ENCODE measurements around the gene OR10A3.

OR10A3 gene

GRCh38 chr11:7941146-7941545, 362 bp downstream of the OR10A3 start:
- DNase-seq (ENCODE audit: low read depth in 2 of 3, low spot score in 1 of 3) = no peak

- no peak for DNase-seq (ENCODE audit: low read depth in 2 of 3, low spot score in 1 of 3)
Observed at GRCh38 chr11:7936615-7937014, 4.9 kb downstream of the OR10A3 start.

GRCh38 chr11:7931168-7931567, 10.3 kb downstream of the OR10A3 start, which contains the start of gene OR10A6:
Gene OR10A6, minus strand, starts transcription at chr11:7931268. Its CDS starts 2,606 bp downstream, at chr11:7928662.
- no peak for DNase-seq (ENCODE audit: low read depth in 2 of 3, low spot score in 1 of 3)

GRCh38 chr11:7927635-7928034, 13.9 kb downstream of the OR10A3 start:
- peak in 1 of 3 donors; percentile 1 for DNase-seq (ENCODE audit: low read depth in 2 of 3, low spot score in 1 of 3)

- DNase-seq (ENCODE audit: low read depth in 2 of 3, low spot score in 1 of 3) = no peak
Observed at GRCh38 chr11:7924536-7924935, 17.0 kb downstream of the OR10A3 start.

GRCh38 chr11:7918141-7918540, 23.4 kb downstream of the OR10A3 start:
- DNase-seq (ENCODE audit: low read depth in 2 of 3, low spot score in 1 of 3) = no peak

GRCh38 chr11:7911011-7911410, 30.5 kb downstream of the OR10A3 start:
- no peak for DNase-seq (ENCODE audit: low read depth in 2 of 3, low spot score in 1 of 3)

- DNase-seq (ENCODE audit: low read depth in 2 of 3, low spot score in 1 of 3) = no peak
Observed at GRCh38 chr11:7910286-7910788, 31.2 kb downstream of the OR10A3 start.

- DNase-seq (ENCODE audit: low read depth in 2 of 3, low spot score in 1 of 3) = no peak
Observed at GRCh38 chr11:7909585-7910285, 31.8 kb downstream of the OR10A3 start.

GRCh38 chr11:7907121-7907520, 34.4 kb downstream of the OR10A3 start:
- DNase-seq (ENCODE audit: low read depth in 2 of 3, low spot score in 1 of 3) = no peak

GRCh38 chr11:7906481-7906880, 35.0 kb downstream of the OR10A3 start:
- no peak for DNase-seq (ENCODE audit: low read depth in 2 of 3, low spot score in 1 of 3)

- DNase-seq (ENCODE audit: low read depth in 2 of 3, low spot score in 1 of 3) = no peak
Observed at GRCh38 chr11:7905961-7906429, 35.5 kb downstream of the OR10A3 start.

- no peak for DNase-seq (ENCODE audit: low read depth in 2 of 3, low spot score in 1 of 3)
Observed at GRCh38 chr11:7905549-7905948, 36.0 kb downstream of the OR10A3 start.

GRCh38 chr11:7904917-7905316, 36.6 kb downstream of the OR10A3 start:
- no peak for DNase-seq (ENCODE audit: low read depth in 2 of 3, low spot score in 1 of 3)

GRCh38 chr11:7903940-7904339, 37.6 kb downstream of the OR10A3 start:
- DNase-seq (ENCODE audit: low read depth in 2 of 3, low spot score in 1 of 3) = no peak

GRCh38 chr11:7901319-7901854, 40.1 kb downstream of the OR10A3 start:
- DNase-seq (ENCODE audit: low read depth in 2 of 3, low spot score in 1 of 3) = no peak

GRCh38 chr11:7900686-7901085, 40.8 kb downstream of the OR10A3 start:
- no peak for DNase-seq (ENCODE audit: low read depth in 2 of 3, low spot score in 1 of 3)

- DNase-seq (ENCODE audit: low read depth in 2 of 3, low spot score in 1 of 3) = no peak
Observed at GRCh38 chr11:7899418-7899817, 42.1 kb downstream of the OR10A3 start.

GRCh38 chr11:7898666-7899283, 42.7 kb downstream of the OR10A3 start:
- no peak for DNase-seq (ENCODE audit: low read depth in 2 of 3, low spot score in 1 of 3)

- DNase-seq (ENCODE audit: low read depth in 2 of 3, low spot score in 1 of 3) = no peak
Observed at GRCh38 chr11:7896009-7896785, 45.3 kb downstream of the OR10A3 start.

GRCh38 chr11:7894251-7894650, 47.3 kb downstream of the OR10A3 start:
- no peak for DNase-seq (ENCODE audit: low read depth in 2 of 3, low spot score in 1 of 3)
